Activated naive CD4-positive, alpha-beta T cell treated with anti-CD3 and anti-CD28 coated beads for 36 hours (primary cell): ENCODE data around the gene KCNQ2. TPM values are rescaled to one million over a fixed set of nuclear protein-coding genes. Genes with fewer than 3 reads are reported as not detected.
"Not testable (repeated sequence)": the region's sequence is repeated elsewhere in the genome, so short reads cannot be mapped to it uniquely, and the experiment has no call there.

Experiments used
- CTCF ChIA-PET: fragments of 350-600 bp; sonication (Branson Sonifier 250); formaldehyde crosslinking; loops from one replicate; lab custom pipeline; 2021; ENCODE audit warnings: antibody characterized with exemption; lab: Charles Lee
- DNase-seq: peaks from one replicate; pipeline ENCODE4 v3.0.0-alpha.2; 2020
- H3K27ac Mint-ChIP-seq: one replicate; pipeline ENCODE4 v1.8.0; 2021; ENCODE audit warnings: mild to moderate bottlenecking, mixed read lengths
- H3K27me3 Mint-ChIP-seq: one replicate; pipeline ENCODE4 v1.8.0; 2021; ENCODE audit warnings: low read depth, mixed read lengths
- H3K36me3 Mint-ChIP-seq: one replicate; pipeline ENCODE4 v1.8.0; 2021; ENCODE audit warnings: low read depth, mixed read lengths
- H3K4me1 Mint-ChIP-seq: one replicate; pipeline ENCODE4 v1.8.0; 2021; ENCODE audit warnings: low read depth, mixed read lengths
- H3K4me3 Mint-ChIP-seq: one replicate; pipeline ENCODE4 v1.8.0; 2021; ENCODE audit warnings: mild to moderate bottlenecking, moderate library complexity, mixed read lengths
- H3K9me3 Mint-ChIP-seq: one replicate; pipeline ENCODE4 v1.8.0; 2021; ENCODE audit warnings: mixed read lengths
- intact Hi-C: fragments of 100-400 bp; cut with micrococcal nuclease; formaldehyde crosslinking; loops from one replicate; pipeline ENCODE4 v1.15.1; 2023
- total RNA-seq, 2 experiments: library from RNA; stranded (reverse); gene quantifications; one replicate each; pipeline ENCODE4 v1.2.3, GENCODE V29; 2021

KCNQ2 gene
- not detected for total RNA-seq

DNA sequence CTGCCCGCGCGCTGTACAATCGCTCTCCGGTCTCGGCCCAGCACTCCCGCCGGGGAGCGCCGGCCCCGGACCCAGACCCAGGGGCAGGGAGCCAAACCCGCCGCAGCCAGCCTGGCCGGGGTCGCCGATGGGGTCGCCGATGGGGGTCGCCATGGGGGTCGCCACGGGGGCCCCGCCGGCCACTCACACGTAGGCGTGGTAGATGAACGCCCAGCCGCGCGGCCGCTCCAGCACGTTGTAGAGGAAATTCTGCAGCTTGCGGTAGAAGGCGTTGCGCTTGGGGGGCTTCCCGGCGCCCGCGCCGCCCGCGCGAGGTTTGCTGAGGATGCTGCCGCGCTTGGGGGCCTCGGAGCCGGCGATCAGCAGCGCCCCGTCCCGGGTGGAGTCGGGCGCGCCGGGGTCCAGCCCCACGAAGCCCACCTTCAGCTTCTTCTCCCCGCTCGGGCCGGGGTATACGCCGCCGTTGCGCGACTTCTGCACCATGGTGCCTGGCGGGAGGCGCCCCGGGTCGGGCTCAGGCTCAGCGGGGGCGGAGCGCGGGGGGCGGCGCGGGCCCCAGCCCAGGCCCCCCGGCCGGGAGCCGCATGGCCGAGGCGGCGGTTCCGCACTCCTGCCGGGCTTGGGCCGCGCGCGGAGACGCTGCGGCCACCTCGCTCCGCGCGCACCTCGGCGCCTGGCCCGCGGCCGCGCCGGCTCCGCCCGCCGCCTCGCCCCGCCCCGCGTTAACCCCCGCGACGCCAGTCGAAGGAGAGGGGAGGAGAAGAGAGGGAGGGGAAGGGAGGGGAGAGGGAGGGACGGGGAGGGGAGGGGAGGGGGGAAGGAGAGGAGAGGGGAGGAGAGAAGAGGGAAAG lies at the start of gene KCNQ2:
Gene KCNQ2 (minus strand): TSS at position 675 of the 851 bp plus-strand sequence. CDS start 192 bp downstream, at position 483.
- no peak for DNase-seq
- Mint-ChIP-seq H3K27ac (no peak within 1 kb of the TSS), H3K9me3 (no peaks in the 10 kb centered on the region), H3K4me3 (no peak within 1 kb of the TSS), H3K4me1 (peaks cover 3% of the 10 kb centered on the region), H3K27me3 (peaks cover 33% of the 10 kb centered on the region), H3K36me3 (no peaks in the 10 kb centered on the region)
- intact Hi-C loops: no loop called here
- CTCF ChIA-PET: no interaction called here

DNA sequence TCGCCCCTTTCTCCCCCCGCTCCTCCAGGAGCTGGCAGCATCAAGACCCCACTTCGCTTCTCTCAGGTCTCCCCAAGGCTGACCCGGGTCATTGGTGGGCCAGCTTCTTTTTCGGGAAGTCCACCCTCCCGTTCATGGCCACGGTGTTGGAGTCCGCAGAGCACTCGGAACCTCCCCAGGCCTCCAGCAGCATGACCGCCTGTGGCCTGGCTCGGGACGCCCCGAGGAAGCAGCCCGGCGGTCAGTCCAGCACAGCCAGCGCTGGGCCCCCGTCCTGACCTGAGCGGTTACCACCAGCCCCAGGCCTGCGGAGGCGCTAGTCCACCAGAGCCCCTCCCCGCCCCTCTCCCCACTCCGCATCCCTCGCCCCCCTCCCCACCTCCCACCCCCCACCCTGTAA lies 49.1 kb upstream of the KCNQ2 start:
- Mint-ChIP-seq H3K27me3 (no peaks in the 10 kb centered on the region), H3K4me3 (peak overlapping the region; percentile 75), H3K9me3 (peaks cover 7% of the 10 kb centered on the region), H3K4me1 (peaks cover 8% of the 10 kb centered on the region), H3K27ac (peak overlapping the region; percentile 68), H3K36me3 (peaks cover 24% of the 10 kb centered on the region)
- CTCF ChIA-PET: interaction anchor here (1.1 to 1.9 kb wide), 2 partner anchors 16 to 25 kb away, joined by 3 to 8 read pairs; partner anchors contain the start of gene PTK6
- DNase-seq: no peak
- intact Hi-C loops: loop anchor here (2.0 kb wide), 2 partner anchors 25 to 87 kb away; no protein-coding TSS in a partner anchor

DNA sequence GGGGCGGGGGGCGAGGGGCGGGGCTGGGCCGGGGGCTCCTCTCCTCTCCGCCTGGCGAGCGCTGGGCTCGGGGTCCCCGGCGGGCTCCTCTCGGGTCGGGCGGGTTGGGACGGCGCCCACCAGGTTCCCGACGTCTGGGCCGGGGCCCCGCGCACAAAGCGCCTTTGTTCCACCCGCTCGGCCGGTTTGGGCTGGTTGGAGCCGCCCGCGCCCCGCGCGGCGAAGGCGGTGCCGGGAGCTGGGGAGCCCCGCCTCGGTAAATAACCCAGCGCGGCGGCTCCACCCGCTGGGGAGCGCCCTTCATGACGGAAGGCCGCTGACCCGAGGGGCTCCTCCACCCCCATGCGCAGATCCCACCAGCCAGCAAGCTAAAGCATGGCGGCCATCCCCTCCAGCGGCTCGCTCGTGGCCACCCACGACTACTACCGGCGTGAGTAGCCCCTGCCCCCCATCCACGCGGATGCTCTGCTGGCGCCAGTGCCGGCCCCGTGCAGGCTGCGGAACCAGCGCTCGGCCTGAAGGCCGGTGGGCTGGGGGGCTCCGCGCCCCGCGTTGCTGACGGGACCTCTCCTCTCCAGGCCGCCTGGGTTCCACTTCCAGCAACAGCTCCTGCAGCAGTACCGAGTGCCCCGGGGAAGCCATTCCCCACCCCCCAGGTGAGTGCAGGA lies 48.6 kb upstream of the KCNQ2 start:
- CTCF ChIA-PET: interaction anchor here (1.1 to 1.9 kb wide), 2 partner anchors 16 to 24 kb away, joined by 3 to 8 read pairs; partner anchors contain the start of gene PTK6
- Mint-ChIP-seq H3K36me3 (peaks cover 24% of the 10 kb centered on the region), H3K4me1 (peaks cover 8% of the 10 kb centered on the region), H3K27ac (peak overlapping the region; percentile 68), H3K27me3 (no peaks in the 10 kb centered on the region), H3K9me3 (peaks cover 7% of the 10 kb centered on the region), H3K4me3 (peak overlapping the region; percentile 75)
- intact Hi-C loops: loop anchor here (1.0 to 2.0 kb wide), 5 partner anchors 16 to 305 kb away; partner anchors contain the start of genes PTK6 and YTHDF1
- DNase-seq: peak; percentile 76

DNA sequence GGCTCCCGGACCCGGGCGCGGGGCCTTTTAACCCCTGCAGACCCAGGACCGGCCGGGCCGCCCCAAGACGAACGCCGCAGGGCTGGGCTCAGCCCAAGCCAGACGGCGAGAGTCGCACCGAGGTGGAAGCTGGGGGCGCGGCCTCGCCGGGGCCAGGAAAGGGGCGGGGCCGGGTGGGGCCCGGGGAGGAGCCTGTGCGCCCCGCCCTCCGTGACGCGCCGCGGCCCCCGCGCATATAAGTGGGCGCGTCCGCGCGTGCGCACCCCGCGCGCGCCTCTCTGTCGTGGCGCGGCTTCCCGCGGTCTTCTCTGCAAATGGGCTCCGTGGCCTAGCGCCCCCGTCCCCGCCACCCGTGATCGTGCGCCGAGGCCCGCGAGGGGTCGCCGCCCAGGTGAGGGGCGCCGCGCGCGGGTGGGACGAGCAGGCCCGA lies 48.1 kb upstream of the KCNQ2 start, which contains the start of gene PPDPF:
Gene PPDPF (plus strand): TSS at position 262 of the 430 bp plus-strand sequence. CDS start 544 bp downstream, outside the sequence.
- CTCF ChIA-PET: interaction anchor here (1.1 to 1.9 kb wide), 2 partner anchors 17 to 24 kb away, joined by 3 to 8 read pairs; partner anchors contain the start of gene PTK6
- Mint-ChIP-seq H3K36me3 (peaks cover 24% of the 10 kb centered on the region), H3K27me3 (peaks cover 2% of the 10 kb centered on the region), H3K4me3 (peak within 1 kb of the TSS; percentile 75), H3K27ac (peak within 1 kb of the TSS; percentile 69), H3K9me3 (peaks cover 7% of the 10 kb centered on the region), H3K4me1 (peaks cover 8% of the 10 kb centered on the region)
- peak; percentile 81 for DNase-seq
- intact Hi-C loops: loop anchor here (1.0 to 2.0 kb wide), 5 partner anchors 17 to 304 kb away; partner anchors contain the start of genes PTK6 and YTHDF1

DNA sequence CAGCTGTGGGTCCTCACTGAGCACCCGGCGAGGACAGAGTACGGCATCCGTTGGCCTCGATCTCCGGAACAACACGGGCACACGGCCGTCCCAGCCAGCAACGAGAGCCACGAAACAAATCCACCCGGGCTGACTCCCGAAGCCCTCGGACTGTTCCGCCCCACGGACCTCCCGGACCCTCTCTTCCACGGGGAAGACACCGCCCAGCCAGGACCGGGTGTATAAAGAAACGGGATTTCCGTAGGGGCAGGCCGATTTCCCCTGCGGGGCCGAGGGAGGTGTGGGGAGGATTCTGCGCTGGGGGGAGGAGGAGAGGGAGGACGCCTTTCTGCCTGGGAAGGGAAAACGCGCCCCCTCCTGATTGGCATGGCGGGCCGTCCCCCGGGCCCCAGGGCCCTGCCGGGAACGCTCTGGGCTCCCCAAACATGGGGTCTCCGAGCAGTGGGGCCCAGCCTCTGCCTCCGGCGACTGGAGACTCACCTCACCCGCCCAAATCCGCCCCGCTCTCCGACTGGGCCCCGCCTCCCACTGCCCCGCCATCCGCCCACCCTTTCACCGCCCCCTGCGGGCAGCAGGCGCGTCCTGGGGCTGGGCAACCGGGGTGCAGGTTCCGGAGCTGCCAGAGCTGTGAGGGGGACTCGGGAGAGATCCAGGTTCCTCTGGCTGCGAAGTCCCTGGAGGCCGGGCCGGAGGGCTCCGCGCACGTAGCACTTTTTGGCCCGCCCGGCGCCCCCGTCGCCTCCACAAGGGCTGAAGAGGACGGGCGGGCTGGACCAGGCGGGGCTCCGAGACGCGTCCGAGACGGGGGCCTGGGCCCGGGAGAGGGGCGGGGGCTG lies 47.4 kb upstream of the KCNQ2 start:
- intact Hi-C loops: loop anchor here (1.0 to 2.0 kb wide), 5 partner anchors 17 to 304 kb away; partner anchors contain the start of genes PTK6 and YTHDF1
- Mint-ChIP-seq H3K9me3 (peaks cover 7% of the 10 kb centered on the region), H3K27me3 (peaks cover 3% of the 10 kb centered on the region), H3K4me3 (peak overlapping the region; percentile 66), H3K27ac (no peak overlapping the region), H3K4me1 (peaks cover 8% of the 10 kb centered on the region), H3K36me3 (peaks cover 24% of the 10 kb centered on the region)
- CTCF ChIA-PET: interaction anchor here (0.6 to 1.9 kb wide), 2 partner anchors 23 to 187 kb away, joined by 3 to 8 read pairs; no protein-coding TSS in a partner anchor
- peak; percentile 64 for DNase-seq

DNA sequence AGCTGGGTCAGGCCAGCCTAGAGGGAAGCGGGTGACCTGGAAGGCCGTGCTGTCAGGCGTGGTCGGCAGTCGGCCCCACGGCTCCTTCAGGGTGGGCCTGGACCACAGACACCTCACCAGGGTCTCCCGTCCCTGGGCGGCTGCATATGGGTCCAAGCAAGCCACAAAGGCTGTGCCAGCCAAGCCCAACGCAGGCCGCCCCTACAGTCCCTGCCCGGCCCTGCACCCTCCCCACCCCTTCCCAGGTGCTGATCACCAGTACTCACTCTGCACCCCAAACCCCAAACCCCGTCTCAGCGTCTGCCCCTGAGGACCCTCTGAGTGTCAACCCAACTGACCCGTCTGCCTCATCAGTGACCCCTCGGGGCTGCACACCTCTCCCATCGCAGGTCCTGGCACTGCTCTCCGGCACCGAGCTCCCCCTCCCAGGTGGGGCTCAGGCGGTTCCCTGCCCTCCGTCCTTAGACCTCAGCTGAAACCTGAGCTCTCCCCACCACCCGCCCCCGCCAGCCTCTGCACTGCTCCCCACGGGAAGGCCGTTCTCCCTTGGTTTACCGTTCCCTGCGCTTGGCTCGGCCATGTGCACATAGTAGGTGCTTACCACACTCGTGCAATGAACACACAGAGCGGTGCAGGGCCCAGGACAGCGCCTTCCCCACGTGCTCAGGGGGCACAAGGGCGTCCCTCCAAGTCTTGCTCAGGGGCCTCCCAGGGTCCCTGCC lies 46.7 kb upstream of the KCNQ2 start:
- no peak for DNase-seq
- CTCF ChIA-PET: interaction anchor here (0.6 kb wide), 1 partner anchor 188 kb away, joined by 3 read pairs; no protein-coding TSS in a partner anchor
- peaks cover 8% of the 10 kb centered on the region for H3K4me1 Mint-ChIP-seq
- intact Hi-C loops: no loop called here
- H3K27me3 Mint-ChIP-seq: peaks cover 3% of the 10 kb centered on the region
- peaks cover 20% of the 10 kb centered on the region for H3K36me3 Mint-ChIP-seq
- H3K27ac Mint-ChIP-seq: no peak overlapping the region
- peaks cover 9% of the 10 kb centered on the region for H3K9me3 Mint-ChIP-seq
- H3K4me3 Mint-ChIP-seq: peak overlapping the region; percentile 66

DNA sequence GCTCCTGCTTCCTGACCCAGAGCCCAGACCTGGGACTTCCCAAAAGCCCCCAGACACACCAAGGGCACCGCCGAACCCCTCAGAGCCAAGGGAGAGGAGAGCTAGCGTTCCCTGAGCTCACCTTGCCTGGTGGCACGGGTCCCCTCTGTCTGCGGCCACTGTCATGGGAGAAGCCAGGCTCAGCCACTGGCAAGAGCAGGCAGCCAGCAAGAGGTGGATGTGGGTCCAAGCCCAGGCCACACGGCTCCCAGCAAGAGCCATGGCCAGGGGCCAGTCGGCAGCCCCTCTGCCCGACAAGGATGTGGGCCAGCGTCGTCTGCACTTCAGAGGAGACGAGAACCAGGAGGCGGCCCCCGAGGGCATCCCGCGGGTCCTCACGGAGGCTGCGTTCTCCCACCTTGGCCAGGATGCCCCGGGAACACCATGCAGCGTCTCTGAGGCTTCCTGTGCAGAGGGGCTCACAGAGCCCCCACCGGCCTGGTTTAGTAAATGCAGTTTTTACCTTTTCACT lies 46.0 kb upstream of the KCNQ2 start:
- Mint-ChIP-seq H3K4me3 (no peak overlapping the region), H3K27me3 (peaks cover 5% of the 10 kb centered on the region), H3K27ac (no peak overlapping the region), H3K4me1 (peaks cover 6% of the 10 kb centered on the region), H3K9me3 (peaks cover 5% of the 10 kb centered on the region), H3K36me3 (peaks cover 15% of the 10 kb centered on the region)
- CTCF ChIA-PET: interaction anchor here (1.4 kb wide), 1 partner anchor 22 kb away, joined by 3 read pairs; no protein-coding TSS in a partner anchor
- DNase-seq: no peak
- intact Hi-C loops: no loop called here

DNA sequence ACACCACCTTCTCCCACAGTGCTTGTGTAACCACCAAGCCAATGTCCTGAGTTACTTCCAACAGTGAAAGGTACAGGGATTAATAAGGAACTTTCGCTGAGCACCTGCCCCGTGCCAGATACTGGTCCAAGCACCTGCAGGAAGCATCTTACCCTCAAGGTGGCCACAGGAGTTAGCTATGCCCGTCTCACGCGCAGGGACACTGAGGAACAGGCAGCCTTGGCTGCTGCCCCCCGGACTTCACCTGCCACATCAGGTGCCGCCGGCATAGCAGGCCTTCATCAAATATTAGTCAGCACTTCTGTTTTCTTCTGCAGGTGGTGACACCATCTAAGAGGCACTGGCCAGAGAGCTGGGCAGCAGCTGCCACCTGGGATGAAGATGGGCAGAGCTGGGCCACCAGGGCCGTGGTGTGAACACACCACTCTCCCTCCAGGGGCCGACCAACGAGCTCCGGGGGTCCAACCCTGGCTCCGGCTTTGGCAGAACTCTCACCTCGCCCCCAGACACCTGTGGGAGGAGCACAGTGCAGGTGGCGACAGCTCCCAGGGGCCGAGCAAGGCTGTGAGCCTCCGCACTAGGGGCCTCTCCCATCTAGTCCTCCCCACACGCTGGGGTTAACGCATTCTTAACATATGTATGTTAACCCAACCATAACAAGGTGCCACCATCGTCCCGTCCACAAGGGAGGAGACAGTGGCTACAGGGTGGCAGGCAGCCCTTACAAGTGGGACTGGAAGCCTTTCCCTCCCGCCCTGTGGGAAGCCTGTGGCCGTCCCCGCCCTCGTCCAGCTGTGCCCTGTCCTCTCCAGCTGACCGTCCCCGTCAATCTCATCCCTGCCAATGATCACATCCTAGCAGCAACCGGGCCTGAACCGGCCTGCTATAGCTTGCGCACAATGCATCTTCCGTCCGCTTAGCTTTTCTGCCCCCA lies 45.2 kb upstream of the KCNQ2 start:
- Mint-ChIP-seq H3K4me1 (peaks cover 5% of the 10 kb centered on the region), H3K4me3 (no peak overlapping the region), H3K36me3 (peaks cover 7% of the 10 kb centered on the region), H3K9me3 (peaks cover 4% of the 10 kb centered on the region), H3K27me3 (peaks cover 10% of the 10 kb centered on the region), H3K27ac (no peak overlapping the region)
- intact Hi-C loops: no loop called here
- CTCF ChIA-PET: interaction anchor here (1.4 kb wide), 1 partner anchor 21 kb away, joined by 3 read pairs; no protein-coding TSS in a partner anchor
- no peak for DNase-seq

DNA sequence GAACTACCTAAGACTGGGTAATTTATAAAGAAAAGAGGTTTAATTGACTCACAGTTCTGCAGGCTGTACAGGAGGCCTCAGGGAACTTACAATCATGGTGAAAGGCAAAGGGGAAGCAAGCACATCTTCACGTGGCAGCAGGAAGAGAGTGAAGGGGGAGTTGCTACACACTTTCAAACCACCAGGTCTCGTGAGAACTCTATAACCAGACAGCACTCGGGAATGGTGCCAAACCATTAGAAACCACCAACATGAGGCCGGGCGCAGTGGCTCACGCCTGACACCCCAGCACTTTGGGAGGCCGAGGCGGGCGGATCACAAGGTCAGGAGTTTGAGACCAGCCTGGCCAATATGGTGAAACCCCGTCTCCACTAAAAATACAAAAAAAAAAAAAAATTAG lies 42.1 kb upstream of the KCNQ2 start:
- DNase-seq, H3K4me3 Mint-ChIP-seq, H3K9me3 Mint-ChIP-seq, H3K36me3 Mint-ChIP-seq, H3K27ac Mint-ChIP-seq, H3K4me1 Mint-ChIP-seq, intact Hi-C loops, CTCF ChIA-PET: not testable (repeated sequence)
- peaks cover 23% of the 10 kb centered on the region for H3K27me3 Mint-ChIP-seq

DNA sequence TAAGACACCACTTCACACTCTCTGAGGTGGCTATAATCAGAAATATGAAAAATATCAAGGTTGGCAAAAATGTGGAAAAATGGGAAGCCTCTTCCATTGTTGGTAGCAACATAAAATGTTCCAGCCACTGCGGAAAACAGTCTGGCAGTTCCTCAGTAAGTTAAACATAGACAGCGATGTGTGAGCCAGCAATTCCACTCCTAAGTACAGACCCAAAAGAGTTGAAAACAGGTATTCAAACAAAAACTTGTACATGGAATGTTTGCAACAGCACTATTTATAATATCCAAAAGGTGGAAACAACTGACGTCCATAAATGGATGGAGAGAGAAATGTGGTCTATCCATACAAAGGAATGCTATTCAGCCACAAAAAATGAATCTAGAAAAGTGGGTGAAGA lies 40.8 kb upstream of the KCNQ2 start:
- CTCF ChIA-PET: no interaction called here
- DNase-seq: no peak
- no peak overlapping the region for H3K27ac Mint-ChIP-seq
- H3K4me1 Mint-ChIP-seq: no peaks in the 10 kb centered on the region
- intact Hi-C loops: no loop called here
- peaks cover 2% of the 10 kb centered on the region for H3K9me3 Mint-ChIP-seq
- no peaks in the 10 kb centered on the region for H3K36me3 Mint-ChIP-seq
- peaks cover 28% of the 10 kb centered on the region for H3K27me3 Mint-ChIP-seq
- H3K4me3 Mint-ChIP-seq: no peak overlapping the region
